ENCODE results near the gene NCLN.

The NCLN gene

DNA sequence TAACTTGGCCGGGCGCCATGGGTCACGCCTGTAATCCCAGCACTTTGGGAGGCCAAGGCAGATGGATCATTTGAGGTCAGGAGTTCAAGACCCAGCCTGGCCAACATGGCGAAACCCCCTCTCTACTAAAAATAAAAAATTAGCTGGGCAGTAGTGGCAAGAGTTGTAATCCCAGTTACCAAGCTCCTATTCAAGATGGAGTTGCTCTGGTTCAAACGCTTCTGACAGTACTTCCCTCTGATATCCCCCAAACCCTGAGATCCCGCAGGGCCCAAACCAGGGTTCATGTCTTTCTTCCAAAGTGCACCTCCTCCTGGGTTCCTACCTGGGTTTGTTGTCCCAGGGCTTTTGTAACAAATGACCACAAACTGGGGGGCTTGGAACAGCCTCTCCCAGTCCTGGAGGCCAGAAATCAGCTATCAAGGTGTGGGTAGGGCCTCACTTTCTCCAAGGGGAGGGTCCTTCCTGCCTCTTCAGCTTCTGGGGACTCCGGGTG lies 52.4 kb downstream of the NCLN start:
- no peak overlapping the region for H3K9ac ChIP-seq (ENCODE audit: insufficient read length)
- H3K36me3 ChIP-seq (ENCODE audit: insufficient read depth, low read length): no peaks in the 10 kb centered on the region
- no peak overlapping the region for H3K27ac ChIP-seq
- TF ChIP-seq POLR2AphosphoS5 (IDR thresholded peaks at IDR 0.05; ENCODE audit: borderline replicate concordance, low read depth, low read length): no peak
- H3K9me3 ChIP-seq (ENCODE audit: low read depth, low read length): no peaks in the 10 kb centered on the region
- DNase-seq (ENCODE audit: low read depth, low spot score): no peak
- no peak overlapping the region for H3K4me3 ChIP-seq

DNA sequence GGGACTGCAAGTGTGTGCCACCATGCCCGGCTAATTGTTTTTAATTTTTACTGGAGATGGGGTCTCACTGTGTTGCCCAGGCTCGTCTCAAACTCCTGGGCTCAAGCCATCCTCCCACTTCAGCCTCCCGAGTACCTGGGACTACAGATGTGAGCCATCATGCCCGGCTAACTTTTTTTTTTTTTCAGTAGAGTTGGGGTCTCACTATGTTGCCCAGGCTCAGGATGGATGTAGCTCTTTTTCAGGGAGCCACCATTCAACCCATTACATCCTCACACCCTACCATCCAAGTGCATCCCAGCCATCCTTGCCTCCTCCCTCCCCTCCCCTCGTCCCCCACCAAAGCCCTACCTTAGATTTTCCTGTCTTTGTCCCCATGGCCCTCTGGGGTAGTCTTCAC lies 53.6 kb downstream of the NCLN start:
- H3K9ac ChIP-seq (ENCODE audit: insufficient read length): no peak overlapping the region
- H3K4me3 ChIP-seq: no peak overlapping the region
- DNase-seq (ENCODE audit: low read depth, low spot score): no peak
- H3K36me3 ChIP-seq (ENCODE audit: insufficient read depth, low read length): no peaks in the 10 kb centered on the region
- H3K9me3 ChIP-seq (ENCODE audit: low read depth, low read length): no peaks in the 10 kb centered on the region
- H3K27ac ChIP-seq: no peak overlapping the region
- TF ChIP-seq FOXP2 (optimal IDR thresholded peaks at IDR 0.05; ENCODE audit: control extremely low read depth, extremely low read length, insufficient read depth) (no peak), EZH2 (IDR thresholded peaks at IDR 0.05) (no peak), POLR2AphosphoS5 (IDR thresholded peaks at IDR 0.05; ENCODE audit: borderline replicate concordance, low read depth, low read length) (no peak)

DNA sequence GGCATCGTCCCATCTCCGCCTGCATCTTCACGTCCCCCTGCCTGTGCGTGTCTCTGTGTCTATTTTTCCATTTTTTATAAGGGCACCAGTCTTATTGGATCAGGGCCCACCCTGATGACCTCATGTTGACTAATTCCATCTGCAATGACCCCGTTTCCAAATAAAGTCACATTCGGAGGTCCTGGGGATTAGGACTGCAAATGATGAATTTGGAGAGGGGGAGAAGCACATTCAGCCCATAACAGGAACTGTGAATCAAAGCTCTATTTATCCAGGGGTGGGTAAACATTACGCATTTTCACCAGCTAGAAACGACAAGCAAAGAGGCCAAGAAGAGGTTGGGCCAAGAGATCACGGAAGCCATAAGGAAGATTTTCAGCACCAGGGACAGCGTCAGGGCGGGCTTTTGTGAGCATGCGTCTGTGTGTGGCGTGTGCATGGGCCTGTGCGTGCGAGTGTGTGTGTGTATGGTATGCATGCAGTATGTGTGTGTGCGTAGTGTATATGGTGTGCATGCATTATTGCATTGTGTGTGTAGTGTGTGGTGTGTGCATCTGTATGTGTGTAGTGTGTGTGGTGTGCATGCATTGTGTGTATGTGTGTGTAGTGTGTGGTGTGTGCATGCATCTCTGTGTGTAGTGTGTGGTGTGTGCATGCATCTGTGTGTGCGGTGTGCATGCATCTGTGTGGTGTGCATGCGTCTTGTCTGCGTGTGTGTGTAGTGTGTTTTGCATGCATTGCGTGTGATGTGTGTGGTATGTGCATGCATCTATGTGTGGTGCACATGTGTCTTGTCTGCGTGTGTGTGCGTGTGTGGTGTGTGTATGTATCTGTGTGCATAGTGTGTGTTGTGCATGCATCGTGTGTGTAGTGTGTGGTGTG lies 58.3 kb downstream of the NCLN start:
- Histone ChIP-seq H3K9me3 (ENCODE audit: low read depth, low read length) (no peaks in the 10 kb centered on the region), H3K36me3 (ENCODE audit: insufficient read depth, low read length) (no peaks in the 10 kb centered on the region), H3K4me3 (no peak overlapping the region), H3K27ac (no peak overlapping the region), H3K9ac (ENCODE audit: insufficient read length) (no peak overlapping the region)
- TF ChIP-seq EZH2 (IDR thresholded peaks at IDR 0.05) (no peak), POLR2AphosphoS5 (IDR thresholded peaks at IDR 0.05; ENCODE audit: borderline replicate concordance, low read depth, low read length) (no peak), FOXP2 (optimal IDR thresholded peaks at IDR 0.05; ENCODE audit: control extremely low read depth, extremely low read length, insufficient read depth) (no peak)
- no peak for DNase-seq (ENCODE audit: low read depth, low spot score)

DNA sequence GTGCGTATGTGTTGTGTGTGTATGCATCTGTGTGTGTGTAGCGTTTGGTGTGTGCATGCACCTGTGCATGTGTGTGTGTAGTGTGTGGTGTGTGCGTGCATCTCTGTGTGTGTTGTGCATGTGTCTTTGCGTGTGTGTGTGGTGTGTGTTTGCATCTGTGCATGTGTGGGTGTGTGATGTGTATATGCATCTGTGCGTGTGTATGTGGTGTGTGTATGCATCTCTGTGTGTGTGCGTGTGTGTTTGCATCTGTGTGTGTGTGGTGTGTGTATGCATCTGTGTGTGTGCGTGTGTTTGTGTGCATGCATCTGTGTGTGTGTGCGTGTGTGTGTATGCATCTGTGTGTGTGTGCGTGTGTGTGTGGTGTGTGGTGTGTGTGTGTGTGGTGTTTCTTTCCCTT lies 59.3 kb downstream of the NCLN start:
- H3K36me3 ChIP-seq (ENCODE audit: insufficient read depth, low read length): no peaks in the 10 kb centered on the region
- H3K27ac ChIP-seq: no peak overlapping the region
- H3K9me3 ChIP-seq (ENCODE audit: low read depth, low read length): no peaks in the 10 kb centered on the region
- TF ChIP-seq POLR2AphosphoS5 (IDR thresholded peaks at IDR 0.05; ENCODE audit: borderline replicate concordance, low read depth, low read length) (no peak), EZH2 (IDR thresholded peaks at IDR 0.05) (no peak)
- H3K4me3 ChIP-seq: no peak overlapping the region
- no peak for DNase-seq (ENCODE audit: low read depth, low spot score)
- no peak overlapping the region for H3K9ac ChIP-seq (ENCODE audit: insufficient read length)

DNA sequence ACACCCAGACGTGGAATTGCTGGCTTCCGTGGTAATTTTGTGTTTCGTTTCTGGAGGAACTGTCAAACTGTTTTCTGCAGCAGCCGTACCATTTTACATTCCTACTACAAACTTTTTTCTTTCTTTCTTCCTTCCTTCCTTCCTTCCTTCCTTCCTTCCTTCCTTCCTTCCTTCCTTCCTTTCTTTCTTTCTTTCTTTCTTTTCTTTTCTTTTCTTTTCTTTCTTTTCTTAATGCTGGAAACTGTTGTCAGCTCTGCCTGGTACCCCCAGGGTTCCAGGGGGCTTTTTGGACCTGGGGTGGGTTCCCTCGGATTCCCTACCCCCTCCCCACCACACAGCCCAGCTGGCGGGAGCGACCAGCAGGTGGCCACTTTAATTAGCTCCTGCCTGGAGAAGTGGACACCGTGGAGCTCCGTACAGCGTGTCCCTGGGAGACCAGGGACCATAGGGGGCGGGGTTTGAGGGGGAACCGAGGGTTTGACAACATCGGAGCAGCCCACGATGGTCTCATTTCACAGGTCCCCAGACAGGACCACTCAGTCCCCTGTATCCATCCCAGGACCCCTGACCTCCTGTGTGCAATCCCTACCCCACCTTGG lies 63.1 kb downstream of the NCLN start:
- TF ChIP-seq FOXP2 (optimal IDR thresholded peaks at IDR 0.05; ENCODE audit: control extremely low read depth, extremely low read length, insufficient read depth) (no peak), EZH2 (IDR thresholded peaks at IDR 0.05) (no peak), POLR2AphosphoS5 (IDR thresholded peaks at IDR 0.05; ENCODE audit: borderline replicate concordance, low read depth, low read length) (no peak)
- Histone ChIP-seq H3K4me3 (no peak overlapping the region), H3K36me3 (ENCODE audit: insufficient read depth, low read length) (no peaks in the 10 kb centered on the region), H3K27ac (no peak overlapping the region), H3K9me3 (ENCODE audit: low read depth, low read length) (no peaks in the 10 kb centered on the region), H3K9ac (ENCODE audit: insufficient read length) (no peak overlapping the region)
- no peak for DNase-seq (ENCODE audit: low read depth, low spot score)

DNA sequence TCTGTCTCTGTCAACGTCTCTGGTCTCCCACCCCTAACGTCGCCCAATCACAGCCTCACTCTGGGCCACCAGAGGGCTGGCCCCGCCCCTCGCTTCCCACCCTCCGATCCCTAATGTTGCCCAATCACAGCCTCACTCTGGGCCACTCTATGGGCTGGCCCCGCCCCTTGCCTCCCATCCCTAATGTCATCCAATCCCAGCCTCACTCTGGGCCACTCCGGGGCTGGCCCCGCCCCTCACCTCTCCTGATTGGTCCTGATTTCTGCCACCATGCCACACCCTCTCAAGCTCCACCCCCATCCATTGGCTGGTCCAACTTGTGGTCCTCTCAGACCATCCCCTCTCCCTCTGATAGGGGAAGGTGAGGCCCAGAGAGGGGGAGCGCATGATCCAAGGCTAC lies 63.7 kb downstream of the NCLN start:
- H3K9me3 ChIP-seq (ENCODE audit: low read depth, low read length): no peaks in the 10 kb centered on the region
- no peak overlapping the region for H3K4me3 ChIP-seq
- H3K36me3 ChIP-seq (ENCODE audit: insufficient read depth, low read length): no peaks in the 10 kb centered on the region
- TF ChIP-seq POLR2AphosphoS5 (IDR thresholded peaks at IDR 0.05; ENCODE audit: borderline replicate concordance, low read depth, low read length) (no peak), EZH2 (IDR thresholded peaks at IDR 0.05) (no peak), FOXP2 (optimal IDR thresholded peaks at IDR 0.05; ENCODE audit: control extremely low read depth, extremely low read length, insufficient read depth) (no peak)
- no peak overlapping the region for H3K9ac ChIP-seq (ENCODE audit: insufficient read length)
- no peak overlapping the region for H3K27ac ChIP-seq
- DNase-seq (ENCODE audit: low read depth, low spot score): no peak

DNA sequence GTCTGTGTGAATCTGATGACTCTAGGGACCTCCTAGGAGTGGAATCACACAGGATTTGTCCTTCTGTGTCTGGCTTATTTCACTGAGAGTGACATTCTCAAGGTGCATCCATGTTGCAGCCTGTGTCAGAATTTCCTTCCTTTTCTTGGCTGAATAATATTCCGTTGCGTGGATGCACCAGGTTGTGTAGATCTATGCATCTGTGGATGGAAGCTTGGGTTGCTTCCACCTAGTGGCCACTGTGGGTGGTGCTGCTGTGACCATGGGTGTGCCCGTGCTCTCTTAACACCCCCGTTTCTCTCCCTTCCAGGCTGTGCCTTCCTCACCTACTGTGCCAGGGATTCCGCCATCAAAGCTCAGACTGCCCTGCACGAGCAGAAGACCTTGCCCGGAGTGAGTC lies 64.9 kb downstream of the NCLN start:
- DNase-seq (ENCODE audit: low read depth, low spot score): no peak
- Histone ChIP-seq H3K4me3 (no peak overlapping the region), H3K36me3 (ENCODE audit: insufficient read depth, low read length) (no peaks in the 10 kb centered on the region), H3K9me3 (ENCODE audit: low read depth, low read length) (no peaks in the 10 kb centered on the region), H3K27ac (no peak overlapping the region), H3K9ac (ENCODE audit: insufficient read length) (no peak overlapping the region)
- TF ChIP-seq POLR2AphosphoS5 (IDR thresholded peaks at IDR 0.05; ENCODE audit: borderline replicate concordance, low read depth, low read length) (no peak), EZH2 (IDR thresholded peaks at IDR 0.05) (no peak), FOXP2 (optimal IDR thresholded peaks at IDR 0.05; ENCODE audit: control extremely low read depth, extremely low read length, insufficient read depth) (no peak)

DNA sequence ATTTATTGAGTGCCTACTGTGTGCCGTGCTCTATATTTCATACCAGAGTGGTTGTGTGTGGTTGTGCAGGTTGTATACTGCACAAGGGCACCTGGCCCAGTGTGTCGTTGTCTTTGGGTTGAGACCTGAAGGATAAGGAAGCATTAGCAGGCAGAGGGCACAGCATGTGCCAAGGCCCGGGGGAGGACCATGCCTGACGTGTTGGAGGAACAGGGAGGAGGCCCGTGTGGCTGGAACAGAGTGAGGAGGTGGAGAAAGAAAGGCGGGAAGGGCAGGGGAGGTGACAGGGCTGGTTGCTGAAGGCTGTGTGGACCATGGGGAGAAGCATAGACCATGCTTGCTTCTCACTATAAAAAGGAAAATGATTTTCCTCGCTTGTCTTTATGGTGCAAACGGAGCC lies 65.5 kb downstream of the NCLN start:
- Histone ChIP-seq H3K36me3 (ENCODE audit: insufficient read depth, low read length) (no peaks in the 10 kb centered on the region), H3K4me3 (no peak overlapping the region), H3K27ac (no peak overlapping the region), H3K9ac (ENCODE audit: insufficient read length) (no peak overlapping the region), H3K9me3 (ENCODE audit: low read depth, low read length) (no peaks in the 10 kb centered on the region)
- no peak for DNase-seq (ENCODE audit: low read depth, low spot score)
- TF ChIP-seq FOXP2 (optimal IDR thresholded peaks at IDR 0.05; ENCODE audit: control extremely low read depth, extremely low read length, insufficient read depth): no peak
- no peak for TF ChIP-seq EZH2 (IDR thresholded peaks at IDR 0.05)
